ENCODE measurements around the gene RUNX1.

Gene RUNX1

GRCh38 chr21:34923626-34924025 lies 125.5 kb downstream of the RUNX1 start:
- H2AK5ac ChIP-seq (ENCODE audit: low read length), result no peak overlapping the region
- DNase-seq, result no peak
- H4K8ac ChIP-seq (ENCODE audit: low read depth, low read length), result no peak overlapping the region
- no CpG with 5 or more reads among the region's 4 CpGs for WGBS (ENCODE audit: extremely low coverage, insufficient coverage, low lambda C conversion rate)
- no peaks in the 10 kb centered on the region for H3K4me1 ChIP-seq (ENCODE audit: control insufficient read depth, low read depth, low read length)
- H3K36me3 ChIP-seq (ENCODE audit: control insufficient read depth, insufficient read depth, low read length), result no peaks in the 10 kb centered on the region
- H3K27me3 ChIP-seq (ENCODE audit: insufficient read depth, low read length, poor library complexity), result no peaks in the 10 kb centered on the region
- no peak overlapping the region for H3K56ac ChIP-seq (ENCODE audit: low read length)
- H3K79me2 ChIP-seq (ENCODE audit: control insufficient read depth, insufficient read depth, low read length), result no peaks in the 10 kb centered on the region
- no peak overlapping the region for H3K9ac ChIP-seq (ENCODE audit: low read length)
- H3K4ac ChIP-seq (ENCODE audit: low read depth, low read length), result no peak overlapping the region
- H3K27ac ChIP-seq (ENCODE audit: low read depth, low read length), result no peak overlapping the region
- H4K5ac ChIP-seq (ENCODE audit: low read length), result no peak overlapping the region
- H3K4me2 ChIP-seq (ENCODE audit: low read length), result no peak overlapping the region
- H3K23ac ChIP-seq (ENCODE audit: low read length), result no peak overlapping the region
- no peak overlapping the region for H2BK15ac ChIP-seq (replicated peaks; ENCODE audit: low read depth)
- H2BK5ac ChIP-seq (ENCODE audit: low read length), result no peak overlapping the region
- no peak overlapping the region for H2BK120ac ChIP-seq (ENCODE audit: low read depth, low read length)
- H3K4me3 ChIP-seq (ENCODE audit: low read length), result no peak overlapping the region
- H3K18ac ChIP-seq (ENCODE audit: low read length), result no peak overlapping the region
- H3K79me1 ChIP-seq (ENCODE audit: low read length), result no peaks in the 10 kb centered on the region

GRCh38 chr21:34923202-34923601 lies 125.9 kb downstream of the RUNX1 start:
- no peaks in the 10 kb centered on the region for H3K4me1 ChIP-seq (ENCODE audit: control insufficient read depth, low read depth, low read length)
- DNase-seq, result no peak
- no peak overlapping the region for H3K4me2 ChIP-seq (ENCODE audit: low read length)
- H3K9ac ChIP-seq (ENCODE audit: low read length), result no peak overlapping the region
- no peaks in the 10 kb centered on the region for H3K79me2 ChIP-seq (ENCODE audit: control insufficient read depth, insufficient read depth, low read length)
- no peak overlapping the region for H2AK5ac ChIP-seq (ENCODE audit: low read length)
- H3K56ac ChIP-seq (ENCODE audit: low read length), result no peak overlapping the region
- H2BK120ac ChIP-seq (ENCODE audit: low read depth, low read length), result no peak overlapping the region
- H3K36me3 ChIP-seq (ENCODE audit: control insufficient read depth, insufficient read depth, low read length), result no peaks in the 10 kb centered on the region
- no peak overlapping the region for H2BK5ac ChIP-seq (ENCODE audit: low read length)
- no peak overlapping the region for H2BK15ac ChIP-seq (replicated peaks; ENCODE audit: low read depth)
- no peaks in the 10 kb centered on the region for H3K79me1 ChIP-seq (ENCODE audit: low read length)
- no peak overlapping the region for H3K18ac ChIP-seq (ENCODE audit: low read length)
- WGBS (ENCODE audit: extremely low coverage, insufficient coverage, low lambda C conversion rate), result no CpG with 5 or more reads among the region's 4 CpGs
- H3K23ac ChIP-seq (ENCODE audit: low read length), result no peak overlapping the region
- no peak overlapping the region for H3K4ac ChIP-seq (ENCODE audit: low read depth, low read length)
- no peaks in the 10 kb centered on the region for H3K27me3 ChIP-seq (ENCODE audit: insufficient read depth, low read length, poor library complexity)
- no peak overlapping the region for H4K5ac ChIP-seq (ENCODE audit: low read length)
- no peak overlapping the region for H3K4me3 ChIP-seq (ENCODE audit: low read length)
- no peak overlapping the region for H4K8ac ChIP-seq (ENCODE audit: low read depth, low read length)
- no peak overlapping the region for H3K27ac ChIP-seq (ENCODE audit: low read depth, low read length)

- Histone ChIP-seq H2BK15ac (replicated peaks; ENCODE audit: low read depth) (no peak overlapping the region), H3K9ac (ENCODE audit: low read length) (no peak overlapping the region), H3K56ac (ENCODE audit: low read length) (no peak overlapping the region), H3K36me3 (ENCODE audit: control insufficient read depth, insufficient read depth, low read length) (no peaks in the 10 kb centered on the region), H3K4me2 (ENCODE audit: low read length) (no peak overlapping the region), H3K79me2 (ENCODE audit: control insufficient read depth, insufficient read depth, low read length) (no peaks in the 10 kb centered on the region), H3K27ac (ENCODE audit: low read depth, low read length) (no peak overlapping the region), H3K4me1 (ENCODE audit: control insufficient read depth, low read depth, low read length) (no peaks in the 10 kb centered on the region), H3K27me3 (ENCODE audit: insufficient read depth, low read length, poor library complexity) (no peaks in the 10 kb centered on the region), H4K5ac (ENCODE audit: low read length) (no peak overlapping the region), H3K23ac (ENCODE audit: low read length) (no peak overlapping the region), H2BK5ac (ENCODE audit: low read length) (no peak overlapping the region), H3K18ac (ENCODE audit: low read length) (no peak overlapping the region), H4K8ac (ENCODE audit: low read depth, low read length) (no peak overlapping the region), H2AK5ac (ENCODE audit: low read length) (no peak overlapping the region), H2BK120ac (ENCODE audit: low read depth, low read length) (no peak overlapping the region), H3K4me3 (ENCODE audit: low read length) (no peak overlapping the region), H3K79me1 (ENCODE audit: low read length) (no peaks in the 10 kb centered on the region), H3K4ac (ENCODE audit: low read depth, low read length) (no peak overlapping the region)
- no peak for DNase-seq
These were observed 126.6 kb downstream of the RUNX1 start for GRCh38 chr21:34922479-34922878.

- H3K4me1 ChIP-seq (ENCODE audit: control insufficient read depth, low read depth, low read length), result no peaks in the 10 kb centered on the region
These were observed 128.0 kb downstream of the RUNX1 start for GRCh38 chr21:34921151-34921550.

GRCh38 chr21:34919406-34919805 lies 129.7 kb downstream of the RUNX1 start:
- no peaks in the 10 kb centered on the region for H3K4me1 ChIP-seq (ENCODE audit: control insufficient read depth, low read depth, low read length)
- H4K5ac ChIP-seq (ENCODE audit: low read length), result no peak overlapping the region
- no peaks in the 10 kb centered on the region for H3K79me2 ChIP-seq (ENCODE audit: control insufficient read depth, insufficient read depth, low read length)
- no peak overlapping the region for H3K4me2 ChIP-seq (ENCODE audit: low read length)
- no peak overlapping the region for H4K8ac ChIP-seq (ENCODE audit: low read depth, low read length)
- no peak overlapping the region for H2BK5ac ChIP-seq (ENCODE audit: low read length)
- no peak overlapping the region for H3K9ac ChIP-seq (ENCODE audit: low read length)
- H3K18ac ChIP-seq (ENCODE audit: low read length), result no peak overlapping the region
- no peak overlapping the region for H2BK15ac ChIP-seq (replicated peaks; ENCODE audit: low read depth)
- H3K27me3 ChIP-seq (ENCODE audit: insufficient read depth, low read length, poor library complexity), result no peaks in the 10 kb centered on the region
- H3K4ac ChIP-seq (ENCODE audit: low read depth, low read length), result no peak overlapping the region
- no peak for DNase-seq
- H2AK5ac ChIP-seq (ENCODE audit: low read length), result no peak overlapping the region
- WGBS (ENCODE audit: extremely low coverage, insufficient coverage, low lambda C conversion rate), result no CpG with 5 or more reads among the region's 6 CpGs
- no peak overlapping the region for H3K23ac ChIP-seq (ENCODE audit: low read length)
- H3K56ac ChIP-seq (ENCODE audit: low read length), result no peak overlapping the region
- H3K79me1 ChIP-seq (ENCODE audit: low read length), result no peaks in the 10 kb centered on the region
- H2BK120ac ChIP-seq (ENCODE audit: low read depth, low read length), result no peak overlapping the region
- H3K36me3 ChIP-seq (ENCODE audit: control insufficient read depth, insufficient read depth, low read length), result no peaks in the 10 kb centered on the region
- H3K4me3 ChIP-seq (ENCODE audit: low read length), result no peak overlapping the region
- no peak overlapping the region for H3K27ac ChIP-seq (ENCODE audit: low read depth, low read length)

More at GRCh38 chr21:34921151-34921550, 128.0 kb downstream of the RUNX1 start:
- Histone ChIP-seq H3K36me3 (ENCODE audit: control insufficient read depth, insufficient read depth, low read length) (no peaks in the 10 kb centered on the region), H2BK5ac (ENCODE audit: low read length) (no peak overlapping the region), H3K23ac (ENCODE audit: low read length) (no peak overlapping the region), H3K4ac (ENCODE audit: low read depth, low read length) (no peak overlapping the region), H3K9ac (ENCODE audit: low read length) (no peak overlapping the region), H3K27me3 (ENCODE audit: insufficient read depth, low read length, poor library complexity) (no peaks in the 10 kb centered on the region), H3K27ac (ENCODE audit: low read depth, low read length) (no peak overlapping the region), H3K18ac (ENCODE audit: low read length) (no peak overlapping the region), H2AK5ac (ENCODE audit: low read length) (no peak overlapping the region), H3K79me1 (ENCODE audit: low read length) (no peaks in the 10 kb centered on the region), H3K79me2 (ENCODE audit: control insufficient read depth, insufficient read depth, low read length) (no peaks in the 10 kb centered on the region), H3K4me2 (ENCODE audit: low read length) (no peak overlapping the region), H4K8ac (ENCODE audit: low read depth, low read length) (no peak overlapping the region), H4K5ac (ENCODE audit: low read length) (no peak overlapping the region), H2BK15ac (replicated peaks; ENCODE audit: low read depth) (no peak overlapping the region), H3K56ac (ENCODE audit: low read length) (no peak overlapping the region), H2BK120ac (ENCODE audit: low read depth, low read length) (no peak overlapping the region), H3K4me3 (ENCODE audit: low read length) (no peak overlapping the region)
- DNase-seq, result no peak

GRCh38 chr21:34916446-34916845 lies 132.7 kb downstream of the RUNX1 start:
- Histone ChIP-seq H3K27ac (ENCODE audit: low read depth, low read length) (no peak overlapping the region), H3K18ac (ENCODE audit: low read length) (no peak overlapping the region), H2AK5ac (ENCODE audit: low read length) (no peak overlapping the region), H3K4me2 (ENCODE audit: low read length) (no peak overlapping the region), H3K4me1 (ENCODE audit: control insufficient read depth, low read depth, low read length) (no peaks in the 10 kb centered on the region), H4K8ac (ENCODE audit: low read depth, low read length) (no peak overlapping the region), H3K36me3 (ENCODE audit: control insufficient read depth, insufficient read depth, low read length) (no peaks in the 10 kb centered on the region), H3K79me1 (ENCODE audit: low read length) (no peaks in the 10 kb centered on the region), H3K23ac (ENCODE audit: low read length) (no peak overlapping the region), H4K5ac (ENCODE audit: low read length) (no peak overlapping the region), H3K79me2 (ENCODE audit: control insufficient read depth, insufficient read depth, low read length) (no peaks in the 10 kb centered on the region), H3K4ac (ENCODE audit: low read depth, low read length) (no peak overlapping the region), H2BK5ac (ENCODE audit: low read length) (no peak overlapping the region), H3K27me3 (ENCODE audit: insufficient read depth, low read length, poor library complexity) (no peaks in the 10 kb centered on the region), H2BK120ac (ENCODE audit: low read depth, low read length) (no peak overlapping the region), H3K4me3 (ENCODE audit: low read length) (no peak overlapping the region), H3K56ac (ENCODE audit: low read length) (no peak overlapping the region), H3K9ac (ENCODE audit: low read length) (no peak overlapping the region), H2BK15ac (replicated peaks; ENCODE audit: low read depth) (no peak overlapping the region)
- no CpG with 5 or more reads among the region's 7 CpGs for WGBS (ENCODE audit: extremely low coverage, insufficient coverage, low lambda C conversion rate)
- no peak for DNase-seq
